RWPE1 (cell line): ENCODE data around the gene ZBTB43.

Experiments used
- CTCF ChIA-PET: fragments of 350-600 bp; sonication (Branson Sonifier 250); formaldehyde crosslinking; extraction: SDS; loops from one replicate; lab custom pipeline; 2021; lab: Yijun Ruan, JAX
- POLR2A ChIA-PET: fragments of 400-600 bp; formaldehyde crosslinking; extraction: SDS; loops from one replicate; lab custom pipeline; 2020; ENCODE audit warnings: antibody characterized with exemption; ENCODE audit not compliant: low non-redundant PET; lab: Yijun Ruan, JAX
- DNase-seq: peaks from one replicate; pipeline ENCODE4 v3.0.0; 2012; ENCODE audit warnings: low spot score
- H3K27ac ChIP-seq: fragments of 450-650 bp; 2 replicates; pipeline ENCODE4 v1.5.1; 2017
- TF ChIP-seq, protein P1 (sequence below): fragments of 450-650 bp; conservative IDR thresholded peaks from 2 replicates; pipeline ENCODE4 v1.5.1; 2017; ENCODE audit warnings: low read depth, mild to moderate bottlenecking

ZBTB43 gene

GRCh38 chr9:126832440-126832839, 27.6 kb downstream of the ZBTB43 start:
- CTCF ChIA-PET = no interaction called here
- DNase-seq = no peak
- no peak overlapping the region for H3K27ac ChIP-seq
- POLR2A ChIA-PET = no interaction called here
- TF ChIP-seq, protein P1, sequence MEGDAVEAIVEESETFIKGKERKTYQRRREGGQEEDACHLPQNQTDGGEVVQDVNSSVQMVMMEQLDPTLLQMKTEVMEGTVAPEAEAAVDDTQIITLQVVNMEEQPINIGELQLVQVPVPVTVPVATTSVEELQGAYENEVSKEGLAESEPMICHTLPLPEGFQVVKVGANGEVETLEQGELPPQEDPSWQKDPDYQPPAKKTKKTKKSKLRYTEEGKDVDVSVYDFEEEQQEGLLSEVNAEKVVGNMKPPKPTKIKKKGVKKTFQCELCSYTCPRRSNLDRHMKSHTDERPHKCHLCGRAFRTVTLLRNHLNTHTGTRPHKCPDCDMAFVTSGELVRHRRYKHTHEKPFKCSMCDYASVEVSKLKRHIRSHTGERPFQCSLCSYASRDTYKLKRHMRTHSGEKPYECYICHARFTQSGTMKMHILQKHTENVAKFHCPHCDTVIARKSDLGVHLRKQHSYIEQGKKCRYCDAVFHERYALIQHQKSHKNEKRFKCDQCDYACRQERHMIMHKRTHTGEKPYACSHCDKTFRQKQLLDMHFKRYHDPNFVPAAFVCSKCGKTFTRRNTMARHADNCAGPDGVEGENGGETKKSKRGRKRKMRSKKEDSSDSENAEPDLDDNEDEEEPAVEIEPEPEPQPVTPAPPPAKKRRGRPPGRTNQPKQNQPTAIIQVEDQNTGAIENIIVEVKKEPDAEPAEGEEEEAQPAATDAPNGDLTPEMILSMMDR = no peak

DNA sequence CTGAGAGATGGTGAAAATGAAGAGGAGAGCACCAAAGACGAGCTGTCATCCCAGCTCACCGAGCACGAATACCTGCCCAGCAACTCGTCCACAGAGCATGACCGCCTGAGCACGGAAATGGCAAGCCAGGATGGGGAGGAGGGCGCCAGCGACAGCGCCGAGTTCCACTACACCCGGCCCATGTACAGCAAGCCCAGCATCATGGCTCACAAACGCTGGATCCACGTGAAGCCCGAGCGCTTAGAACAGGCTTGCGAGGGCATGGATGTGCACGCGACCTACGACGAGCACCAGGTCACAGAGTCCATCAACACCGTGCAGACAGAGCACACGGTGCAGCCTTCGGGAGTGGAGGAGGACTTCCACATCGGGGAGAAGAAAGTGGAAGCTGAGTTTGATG, 28.2 kb downstream of the ZBTB43 start:
- H3K27ac ChIP-seq = no peak overlapping the region
- TF ChIP-seq, protein P1 = no peak
- DNase-seq = no peak
- POLR2A ChIA-PET = no interaction called here
- CTCF ChIA-PET = interaction anchor here (2.0 kb wide), 1 partner anchor 26 kb away, joined by 7 read pairs; no protein-coding TSS in a partner anchor

GRCh38 chr9:126833710-126834345, 29.0 kb downstream of the ZBTB43 start:
- CTCF ChIA-PET = interaction anchor here (0.6 to 2.0 kb wide), 2 partner anchors 26 to 224 kb away, joined by 7 read pairs; no protein-coding TSS in a partner anchor
- POLR2A ChIA-PET = interaction anchor here (0.6 kb wide), 1 partner anchor 41 kb away, joined by 3 read pairs; no protein-coding TSS in a partner anchor
- no peak overlapping the region for H3K27ac ChIP-seq
- DNase-seq = no peak
- TF ChIP-seq, protein P1 = no peak

DNA sequence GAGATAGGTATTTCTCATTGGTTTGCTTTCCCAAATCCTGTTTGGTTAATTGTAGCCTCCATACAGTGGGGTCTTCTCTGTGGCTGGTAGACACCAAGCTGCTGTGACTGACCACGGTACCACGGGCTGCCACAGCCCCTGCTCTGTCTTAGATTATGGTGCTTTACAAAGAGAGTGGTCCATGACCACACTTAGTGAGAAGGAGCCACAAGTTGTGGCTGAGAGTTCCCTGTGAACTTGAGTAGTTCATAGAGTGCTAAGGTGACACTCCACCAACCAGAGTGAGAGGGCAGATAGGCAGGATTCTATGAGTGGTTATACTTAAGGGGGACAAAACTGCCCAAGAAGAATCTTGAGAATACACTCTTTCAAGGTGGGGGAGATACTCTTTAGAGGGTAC, 29.8 kb downstream of the ZBTB43 start:
- POLR2A ChIA-PET = no interaction called here
- no peak for DNase-seq
- H3K27ac ChIP-seq = no peak overlapping the region
- CTCF ChIA-PET = interaction anchor here (0.6 to 2.0 kb wide), 2 partner anchors 25 to 650 kb away, joined by 5 to 7 read pairs; no protein-coding TSS in a partner anchor
- TF ChIP-seq, protein P1 = no peak

DNA sequence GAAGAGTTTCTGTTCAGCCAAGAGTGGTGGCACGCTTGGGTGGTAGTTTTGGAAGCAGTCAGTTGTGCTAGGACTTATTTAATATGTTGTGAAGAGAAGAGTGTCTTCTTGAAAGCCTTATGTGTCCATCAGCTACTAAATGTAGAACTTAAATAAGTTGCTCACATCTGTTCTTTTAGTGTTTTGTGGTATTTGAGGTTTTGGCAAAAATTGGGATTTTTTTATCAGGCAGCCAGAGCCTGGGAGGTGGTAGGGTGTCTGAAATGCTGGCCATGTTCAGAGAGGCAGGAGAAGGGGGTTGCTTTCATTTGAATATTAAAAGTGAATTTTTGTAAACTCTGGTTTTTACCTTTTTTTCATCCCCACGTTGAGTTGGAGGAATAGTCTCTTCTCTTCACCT, 31.4 kb downstream of the ZBTB43 start:
- no peak for DNase-seq
- POLR2A ChIA-PET = no interaction called here

GRCh38 chr9:126838055-126838811, 33.4 kb downstream of the ZBTB43 start:
- peak overlapping the region; percentile 34 for H3K27ac ChIP-seq
- DNase-seq = no peak
- TF ChIP-seq, protein P1 = no peak
- POLR2A ChIA-PET = no interaction called here
- CTCF ChIA-PET = interaction anchor here (1.4 kb wide), 1 partner anchor 22 kb away, joined by 5 read pairs; no protein-coding TSS in a partner anchor

More for the DNA sequence above, 31.4 kb downstream of the ZBTB43 start:
- no peak overlapping the region for H3K27ac ChIP-seq
- TF ChIP-seq, protein P1 = no peak
- CTCF ChIA-PET = interaction anchor here (0.5 to 0.6 kb wide), 2 partner anchors 44 to 488 kb away, joined by 5 read pairs; no protein-coding TSS in a partner anchor
